NCI-H345 treated with DMSO at 0.1 percent for 48 hours (cell line): Measurements from ENCODE around the gene SRD5A1.
A peak's percentile ranks its signal among the peaks of the same experiment; 100 is the strongest.

Source experiments
- DNase-seq: peaks from one replicate; lab custom pipeline; 2025; ENCODE audit not compliant: unreplicated experiment; lab: John Stamatoyannopoulos, UW

SRD5A1 gene

GRCh38 chr5:6604341-6604740 is 28.9 kb upstream of the SRD5A1 start:
- no peak for DNase-seq

- DNase-seq, result no peak
These were observed 28.3 kb upstream of the SRD5A1 start for GRCh38 chr5:6604946-6605345.

GRCh38 chr5:6606884-6607558 is 26.2 kb upstream of the SRD5A1 start:
- no peak for DNase-seq

- no peak for DNase-seq
These were observed 25.7 kb upstream of the SRD5A1 start for GRCh38 chr5:6607559-6607936.

GRCh38 chr5:6608016-6608415 is 25.2 kb upstream of the SRD5A1 start:
- no peak for DNase-seq

- peak; percentile 24 for DNase-seq
These were observed 21.6 kb upstream of the SRD5A1 start for GRCh38 chr5:6611334-6612256.

GRCh38 chr5:6615034-6615815 is 18.0 kb upstream of the SRD5A1 start:
- DNase-seq, result no peak

GRCh38 chr5:6616632-6617031 is 16.6 kb upstream of the SRD5A1 start:
- no peak for DNase-seq

GRCh38 chr5:6623228-6623627 is 10.0 kb upstream of the SRD5A1 start:
- no peak for DNase-seq

- DNase-seq, result no peak
These were observed 9.3 kb upstream of the SRD5A1 start for GRCh38 chr5:6623941-6624340.

GRCh38 chr5:6626508-6626907 is 6.7 kb upstream of the SRD5A1 start:
- DNase-seq, result no peak

- DNase-seq, result no peak
These were observed 1.8 kb upstream of the SRD5A1 start for GRCh38 chr5:6631441-6631840.

- no peak for DNase-seq
These were observed 834 bp upstream of the SRD5A1 start for GRCh38 chr5:6632324-6632887.

GRCh38 chr5:6633469-6634245 is 417 bp downstream of the SRD5A1 start:
- DNase-seq, result peak; percentile 37

GRCh38 chr5:6634306-6634705 is 1.1 kb downstream of the SRD5A1 start:
- DNase-seq, result no peak

- DNase-seq, result peak; percentile 7
These were observed 1.7 kb downstream of the SRD5A1 start for GRCh38 chr5:6634788-6635430.

GRCh38 chr5:6636293-6636692 is 3.1 kb downstream of the SRD5A1 start:
- no peak for DNase-seq

- DNase-seq, result no peak
These were observed 3.8 kb downstream of the SRD5A1 start for GRCh38 chr5:6637022-6637421.

- no peak for DNase-seq
These were observed 4.3 kb downstream of the SRD5A1 start for GRCh38 chr5:6637590-6637989.

- DNase-seq, result no peak
These were observed 5.0 kb downstream of the SRD5A1 start for GRCh38 chr5:6638236-6638635.
